DOHH2 (cell line): ENCODE measurements around the gene EIF3J.

Experiments used
- H3F3A ChIP-seq: fragments of 200-600 bp; sonication (generic), shearing (Covaris generic); 2 replicates; pipeline ENCODE4 v1.6.0; 2016; ENCODE audit warnings: antibody characterized with exemption, mild to moderate bottlenecking; ENCODE audit not compliant: control insufficient read depth, insufficient read depth
- H3K27ac ChIP-seq: fragments of 200-600 bp; sonication (generic); 2 replicates; pipeline ENCODE4 v1.5.1; 2014; ENCODE audit warnings: low read depth, mild to moderate bottlenecking, low read length, moderate library complexity
- H3K27me3 ChIP-seq: fragments of 200-600 bp; sonication (generic); 2 replicates; pipeline ENCODE4 v1.6.1; 2014; ENCODE audit warnings: mild to moderate bottlenecking, low read length, mixed read lengths; ENCODE audit not compliant: control insufficient read depth
- H3K36me3 ChIP-seq: fragments of 200-600 bp; sonication (generic); 2 replicates; pipeline ENCODE4 v1.6.1; 2014; ENCODE audit warnings: mild to moderate bottlenecking, low read length, moderate library complexity, mixed read lengths; ENCODE audit not compliant: control insufficient read depth
- H3K4me1 ChIP-seq: fragments of 200-600 bp; sonication (generic); 2 replicates; pipeline ENCODE4 v1.6.1; 2014; ENCODE audit warnings: mild to moderate bottlenecking, low read length, mixed read lengths; ENCODE audit not compliant: control insufficient read depth
- H3K4me2 ChIP-seq: fragments of 200-600 bp; sonication (generic); 2 replicates; pipeline ENCODE4 v1.6.0; 2014; ENCODE audit warnings: mild to moderate bottlenecking, low read length, moderate library complexity
- H3K4me3 ChIP-seq: fragments of 200-600 bp; sonication (generic); 2 replicates; pipeline ENCODE4 v1.5.1; 2014; ENCODE audit warnings: mild to moderate bottlenecking, low read length, mixed read lengths
- H3K79me2 ChIP-seq: fragments of 200-600 bp; sonication (generic); 2 replicates; pipeline ENCODE4 v1.6.1; 2014; ENCODE audit warnings: mild to moderate bottlenecking, low read length, mixed read lengths; ENCODE audit not compliant: control insufficient read depth
- H3K9me2 ChIP-seq: fragments of 200-600 bp; sonication (generic); replicated peaks from 2 replicates; pipeline ENCODE4 v1.6.1; 2014; ENCODE audit warnings: mild to moderate bottlenecking, low read length, mixed read lengths; ENCODE audit not compliant: control insufficient read depth
- H3K9me3 ChIP-seq: fragments of 200-600 bp; sonication (generic); 2 replicates; pipeline ENCODE4 v1.6.1; 2014; ENCODE audit warnings: antibody characterized with exemption, low read length, mixed read lengths; ENCODE audit not compliant: control insufficient read depth, insufficient read depth
- H4K20me1 ChIP-seq: fragments of 200-600 bp; sonication (generic); 2 replicates; pipeline ENCODE4 v1.6.0; 2014; ENCODE audit warnings: low read depth, mild to moderate bottlenecking, antibody characterized with exemption, low read length, moderate library complexity; ENCODE audit not compliant: control insufficient read depth, insufficient read depth
- CTCF ChIP-seq: fragments of 200-600 bp; sonication (generic); IDR thresholded peaks from one replicate; pipeline ENCODE4 v1.5.1; 2014; ENCODE audit warnings: antibody characterized with exemption, mild to moderate bottlenecking, low read depth, low read length; ENCODE audit not compliant: poor library complexity, severe bottlenecking
- EZH2phosphoT487 ChIP-seq: fragments of 200-600 bp; sonication (generic); IDR thresholded peaks from 2 replicates; pipeline ENCODE4 v1.6.1; 2017; ENCODE audit warnings: borderline replicate concordance, mild to moderate bottlenecking, antibody characterized with exemption, low read length, moderate library complexity, mixed read lengths

Gene EIF3J

GRCh38 chr15:44598066-44598465 is 61.1 kb downstream of the EIF3J start:
- Histone ChIP-seq H3K27ac (no peak overlapping the region), H3K4me1 (no peaks in the 10 kb centered on the region), H3K79me2 (no peaks in the 10 kb centered on the region), H3K36me3 (peaks cover 45% of the 10 kb centered on the region), H3K27me3 (no peaks in the 10 kb centered on the region), H3F3A (no peaks in the 10 kb centered on the region), H3K4me3 (no peak overlapping the region), H3K4me2 (no peak overlapping the region), H3K9me3 (no peaks in the 10 kb centered on the region), H3K9me2 (no peaks in the 10 kb centered on the region), H4K20me1 (no peaks in the 10 kb centered on the region)
- TF ChIP-seq EZH2phosphoT487: no peak
- no peak for TF ChIP-seq CTCF

DNA sequence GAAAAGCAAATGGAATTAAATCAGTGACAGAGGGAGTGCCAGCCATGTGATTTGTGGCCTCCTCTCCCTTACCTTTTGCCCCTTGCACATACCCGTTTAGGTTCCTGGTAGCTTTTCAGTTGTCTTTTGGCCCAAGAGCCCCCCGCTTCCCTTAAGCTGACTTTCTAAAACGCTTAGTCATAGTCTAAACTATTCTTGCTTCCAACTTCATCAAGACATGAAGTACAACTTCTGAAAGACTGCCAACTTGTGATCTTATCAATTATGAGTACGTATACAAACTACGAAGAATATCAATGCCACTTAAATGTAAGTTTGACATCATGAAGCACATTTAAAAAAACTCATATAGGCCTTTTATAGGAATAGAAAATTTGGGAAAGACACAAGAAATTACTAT is 61.9 kb downstream of the EIF3J start:
- H3K27ac ChIP-seq: no peak overlapping the region
- H3F3A ChIP-seq: no peaks in the 10 kb centered on the region
- no peak overlapping the region for H3K4me3 ChIP-seq
- no peaks in the 10 kb centered on the region for H3K9me2 ChIP-seq
- H4K20me1 ChIP-seq: no peaks in the 10 kb centered on the region
- no peaks in the 10 kb centered on the region for H3K9me3 ChIP-seq
- TF ChIP-seq EZH2phosphoT487 (no peak), CTCF (no peak)
- H3K4me2 ChIP-seq: no peak overlapping the region
- peaks cover 44% of the 10 kb centered on the region for H3K36me3 ChIP-seq
- no peaks in the 10 kb centered on the region for H3K4me1 ChIP-seq
- H3K79me2 ChIP-seq: no peaks in the 10 kb centered on the region
- no peaks in the 10 kb centered on the region for H3K27me3 ChIP-seq

DNA sequence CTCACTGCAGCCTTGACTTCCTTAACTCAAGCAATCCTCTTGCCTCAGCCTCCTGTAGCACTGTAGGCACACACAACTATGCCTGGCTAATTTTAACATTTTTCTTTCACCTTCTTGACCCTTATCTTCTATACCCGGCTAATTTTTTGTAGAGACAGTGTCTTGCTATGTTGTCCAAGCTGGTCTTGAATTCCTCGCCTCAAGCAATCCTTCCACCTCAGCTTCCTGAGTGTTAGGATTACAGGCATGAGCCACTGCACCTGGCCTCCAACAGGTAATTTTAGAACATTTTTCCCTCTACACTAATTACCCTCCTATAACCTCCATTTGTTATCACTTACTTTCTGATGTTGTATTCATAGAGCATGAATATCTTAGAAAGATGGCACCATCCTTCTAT is 66.2 kb downstream of the EIF3J start:
- TF ChIP-seq EZH2phosphoT487 (no peak), CTCF (no peak)
- no peaks in the 10 kb centered on the region for H3K27me3 ChIP-seq
- no peaks in the 10 kb centered on the region for H3K4me1 ChIP-seq
- H3K9me3 ChIP-seq: no peaks in the 10 kb centered on the region
- no peak overlapping the region for H3K4me2 ChIP-seq
- no peaks in the 10 kb centered on the region for H4K20me1 ChIP-seq
- no peaks in the 10 kb centered on the region for H3K79me2 ChIP-seq
- H3K27ac ChIP-seq: no peak overlapping the region
- no peak overlapping the region for H3K4me3 ChIP-seq
- peaks cover 42% of the 10 kb centered on the region for H3K36me3 ChIP-seq
- H3K9me2 ChIP-seq: no peaks in the 10 kb centered on the region
- no peaks in the 10 kb centered on the region for H3F3A ChIP-seq

GRCh38 chr15:44606740-44607139 is 69.8 kb downstream of the EIF3J start:
- H3K4me3 ChIP-seq: no peak overlapping the region
- no peak for TF ChIP-seq EZH2phosphoT487
- TF ChIP-seq CTCF: no peak
- no peaks in the 10 kb centered on the region for H3K9me2 ChIP-seq
- H3K79me2 ChIP-seq: no peaks in the 10 kb centered on the region
- no peak overlapping the region for H3K4me2 ChIP-seq
- no peak overlapping the region for H3K27ac ChIP-seq
- no peaks in the 10 kb centered on the region for H3K9me3 ChIP-seq
- no peaks in the 10 kb centered on the region for H4K20me1 ChIP-seq
- peaks cover 45% of the 10 kb centered on the region for H3K36me3 ChIP-seq
- H3K4me1 ChIP-seq: no peaks in the 10 kb centered on the region
- H3F3A ChIP-seq: no peaks in the 10 kb centered on the region
- H3K27me3 ChIP-seq: no peaks in the 10 kb centered on the region
